PC-3 (cell line): ENCODE data around the gene TAF3. TPM values are rescaled to one million over a fixed set of nuclear protein-coding genes. Genes with fewer than 3 reads are reported as not detected.

Experiments
- ATAC-seq: fragments of 200-7000 bp; cut with Tn5 transposase; 2 replicates; pipeline ENCODE4 v1.9.1; 2020; ENCODE audit warnings: mild to moderate bottlenecking, moderate library complexity
- BruUV-seq: library from RNA; stranded (reverse); fragments of 400-500 nt; replicated peaks from 2 replicates; lab custom pipeline; 2021; lab: Mats Ljungman, UMichigan
- CTCF ChIA-PET: fragments of 300-600 bp; sonication (Branson Sonifier 250); formaldehyde crosslinking; loops from one replicate; lab custom pipeline; 2022; ENCODE audit warnings: antibody characterized with exemption; lab: Charles Lee
- POLR2A ChIA-PET: fragments of 300-600 bp; sonication (Branson Sonifier 250); formaldehyde crosslinking; loops from one replicate; lab custom pipeline; 2022; ENCODE audit warnings: antibody characterized with exemption; ENCODE audit not compliant: unreplicated experiment; lab: Charles Lee
- DNase-seq: peaks from one replicate; pipeline ENCODE4 v3.0.0-alpha.2; 2015
- H2AFZ ChIP-seq: fragments of 300-600 bp; sonication (generic); 2 replicates; pipeline ENCODE4 v1.6.0; 2016; ENCODE audit warnings: antibody characterized with exemption, low read length
- H3F3A ChIP-seq: fragments of 300-600 bp; sonication (generic); one replicate; pipeline ENCODE4 v1.6.0; 2017; ENCODE audit warnings: antibody characterized with exemption, low read length, control low read depth, mild to moderate bottlenecking; ENCODE audit not compliant: unreplicated experiment
- H3K27ac ChIP-seq: fragments of 300-600 bp; sonication (generic); 2 replicates; pipeline ENCODE4 v1.5.1; 2016; ENCODE audit warnings: mild to moderate bottlenecking, low read length
- H3K27me3 ChIP-seq: fragments of 300-600 bp; sonication (generic); 2 replicates; pipeline ENCODE4 v1.6.1; 2016; ENCODE audit warnings: low read length, mixed read lengths
- H3K36me3 ChIP-seq: fragments of 300-600 bp; sonication (generic); 2 replicates; pipeline ENCODE4 v1.6.1; 2016; ENCODE audit warnings: low read depth, mixed run types, low read length, mixed read lengths
- H3K4me1 ChIP-seq: fragments of 300-600 bp; sonication (generic); 2 replicates; pipeline ENCODE4 v1.5.1; 2016; ENCODE audit warnings: low read length; ENCODE audit not compliant: insufficient read depth
- H3K4me2 ChIP-seq: fragments of 300-600 bp; sonication (generic); 2 replicates; pipeline ENCODE4 v1.6.0; 2016; ENCODE audit warnings: low read length
- H3K4me3 ChIP-seq: fragments of 300-600 bp; sonication (generic); 2 replicates; pipeline ENCODE4 v1.5.1; 2016; ENCODE audit warnings: mild to moderate bottlenecking, low read length, mixed read lengths
- H3K79me2 ChIP-seq: fragments of 300-600 bp; sonication (generic); 2 replicates; pipeline ENCODE4 v1.6.1; 2017; ENCODE audit warnings: low read length, mixed read lengths
- H3K9ac ChIP-seq: fragments of 300-600 bp; sonication (generic); 2 replicates; pipeline ENCODE4 v1.6.0; 2016; ENCODE audit warnings: mild to moderate bottlenecking, low read length
- H3K9me2 ChIP-seq: fragments of 300-600 bp; sonication (generic); replicated peaks from 2 replicates; pipeline ENCODE4 v1.6.1; 2016; ENCODE audit warnings: mixed run types, low read length, mixed read lengths
- H3K9me3 ChIP-seq: fragments of 300-600 bp; sonication (generic); 2 replicates; pipeline ENCODE4 v1.6.1; 2016; ENCODE audit warnings: low read length, mixed read lengths
- H4K20me1 ChIP-seq: fragments of 300-600 bp; sonication (generic); 2 replicates; pipeline ENCODE4 v1.6.1; 2016; ENCODE audit warnings: low read length, mixed read lengths
- CTCF ChIP-seq: fragments of 300-600 bp; sonication (generic); conservative IDR thresholded peaks from 2 replicates; pipeline ENCODE4 v1.5.1; 2017; ENCODE audit warnings: antibody characterized with exemption, low read depth, mild to moderate bottlenecking, low read length
- EZH2 ChIP-seq: fragments of 300-600 bp; sonication (generic); IDR thresholded peaks from one replicate; pipeline ENCODE4 v1.6.1; 2017; ENCODE audit warnings: antibody characterized with exemption, mild to moderate bottlenecking, low read length; ENCODE audit not compliant: unreplicated experiment
- EZH2phosphoT487 ChIP-seq: fragments of 300-600 bp; sonication (generic); IDR thresholded peaks from 2 replicates; pipeline ENCODE4 v1.6.1; 2018; ENCODE audit warnings: mild to moderate bottlenecking, antibody characterized with exemption, low read length, borderline replicate concordance
- intact Hi-C: fragments of 100-400 bp; cut with micrococcal nuclease; formaldehyde crosslinking; loops from 2 replicates; pipeline ENCODE4 v1.9.0; 2023
- total RNA-seq: library from RNA; depleted of rRNA; stranded (reverse); fragments of >200 nt; gene quantifications from 2 replicates; pipeline ENCODE4 v1.2.3, GENCODE V29; 2014

Gene TAF3
- total RNA-seq, 1 experiment from 2014 or later = 2.0 TPM

- DNase-seq (no peak), ATAC-seq (no peak)
- Histone ChIP-seq H2AFZ (no peak overlapping the region), H4K20me1 (no peaks in the 10 kb centered on the region), H3K4me3 (no peak overlapping the region), H3K9me3 (no peaks in the 10 kb centered on the region), H3K27ac (no peak overlapping the region), H3K9ac (no peak overlapping the region), H3K27me3 (no peaks in the 10 kb centered on the region), H3K4me1 (no peaks in the 10 kb centered on the region), H3F3A (no peaks in the 10 kb centered on the region), H3K79me2 (no peaks in the 10 kb centered on the region), H3K4me2 (no peak overlapping the region), H3K36me3 (no peaks in the 10 kb centered on the region), H3K9me2 (no peaks in the 10 kb centered on the region)
- TF ChIP-seq CTCF = no peak
- TF ChIP-seq EZH2 = no peak
- TF ChIP-seq EZH2phosphoT487 = no peak
- CTCF ChIA-PET = no interaction called here
- no TSS peak for BruUV-seq
- intact Hi-C loops = no loop called here
- POLR2A ChIA-PET = no interaction called here
Measured at GRCh38 chr10:8013619-8014018, 195.3 kb downstream of the TAF3 start.

- no peak overlapping the region for H3K4me3 ChIP-seq
- BruUV-seq = no TSS peak
- TF ChIP-seq EZH2phosphoT487 = no peak
- TF ChIP-seq EZH2 = no peak
- TF ChIP-seq CTCF = no peak
- no peak overlapping the region for H3K4me2 ChIP-seq
- no peaks in the 10 kb centered on the region for H3K27me3 ChIP-seq
- H4K20me1 ChIP-seq = no peaks in the 10 kb centered on the region
- H3K79me2 ChIP-seq = no peaks in the 10 kb centered on the region
- H3K36me3 ChIP-seq = no peaks in the 10 kb centered on the region
- no peak for DNase-seq
- H3K9me3 ChIP-seq = no peaks in the 10 kb centered on the region
- intact Hi-C loops = no loop called here
- H3K9me2 ChIP-seq = no peaks in the 10 kb centered on the region
- ATAC-seq = no peak
- no peaks in the 10 kb centered on the region for H3F3A ChIP-seq
- CTCF ChIA-PET = no interaction called here
- no peak overlapping the region for H3K9ac ChIP-seq
- H3K4me1 ChIP-seq = no peaks in the 10 kb centered on the region
- POLR2A ChIA-PET = no interaction called here
- no peak overlapping the region for H3K27ac ChIP-seq
- H2AFZ ChIP-seq = no peak overlapping the region
Measured at GRCh38 chr10:8014649-8015048, 196.3 kb downstream of the TAF3 start.

GRCh38 chr10:8017277-8017676 is 199.0 kb downstream of the TAF3 start:
- Histone ChIP-seq H3K4me1 (no peaks in the 10 kb centered on the region), H3K4me3 (no peak overlapping the region), H3F3A (no peaks in the 10 kb centered on the region), H3K27me3 (no peaks in the 10 kb centered on the region), H3K27ac (no peak overlapping the region), H3K36me3 (no peaks in the 10 kb centered on the region), H4K20me1 (no peaks in the 10 kb centered on the region), H2AFZ (no peak overlapping the region), H3K9ac (no peak overlapping the region), H3K9me2 (no peaks in the 10 kb centered on the region), H3K4me2 (no peak overlapping the region), H3K9me3 (no peaks in the 10 kb centered on the region), H3K79me2 (no peaks in the 10 kb centered on the region)
- ATAC-seq (no peak), DNase-seq (no peak)
- intact Hi-C loops = no loop called here
- BruUV-seq = no TSS peak
- ChIA-PET POLR2A (no interaction called here), CTCF (no interaction called here)
- TF ChIP-seq EZH2 (no peak), CTCF (no peak), EZH2phosphoT487 (no peak)
